ENCODE results near the gene TELO2.

DNA sequence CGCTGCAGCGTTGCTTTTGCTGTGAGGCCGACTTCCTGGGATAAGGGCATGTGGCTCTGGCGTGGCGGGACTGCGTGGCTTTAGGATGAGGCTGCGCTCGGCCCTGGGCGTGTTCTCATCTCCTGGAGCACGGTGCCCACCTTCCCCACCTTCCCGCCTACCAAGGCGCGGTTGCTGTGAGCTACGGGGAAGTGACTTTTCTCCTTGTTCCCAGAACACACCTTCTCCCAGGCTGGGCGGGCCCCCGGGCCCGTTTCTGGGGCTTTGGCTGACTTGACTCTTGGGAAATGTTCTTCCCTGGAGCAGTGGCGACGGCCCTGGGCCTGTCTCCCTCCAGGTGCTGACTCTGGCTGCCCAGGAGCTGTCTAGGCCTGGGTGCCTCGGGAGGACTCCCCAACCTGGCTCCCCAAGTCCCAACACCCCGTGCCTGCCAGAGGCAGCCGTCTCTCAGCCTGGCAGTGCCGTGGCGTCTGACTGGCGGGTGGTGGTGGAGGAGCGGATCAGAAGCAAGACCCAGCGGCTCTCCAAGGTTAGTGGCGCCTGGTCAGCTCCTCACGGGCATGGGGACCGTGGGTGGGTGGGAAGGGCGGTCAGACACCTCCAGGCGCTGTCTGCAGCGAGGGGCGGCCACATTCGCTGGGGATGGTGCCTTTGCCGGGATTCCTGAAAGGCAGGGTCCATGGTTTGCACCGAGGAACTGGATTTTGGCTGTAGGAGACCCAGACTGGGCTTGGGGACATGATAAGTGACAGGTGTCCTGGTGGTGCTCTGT, 12.1 kb downstream of the TELO2 start:
- TF ChIP-seq, protein P1, sequence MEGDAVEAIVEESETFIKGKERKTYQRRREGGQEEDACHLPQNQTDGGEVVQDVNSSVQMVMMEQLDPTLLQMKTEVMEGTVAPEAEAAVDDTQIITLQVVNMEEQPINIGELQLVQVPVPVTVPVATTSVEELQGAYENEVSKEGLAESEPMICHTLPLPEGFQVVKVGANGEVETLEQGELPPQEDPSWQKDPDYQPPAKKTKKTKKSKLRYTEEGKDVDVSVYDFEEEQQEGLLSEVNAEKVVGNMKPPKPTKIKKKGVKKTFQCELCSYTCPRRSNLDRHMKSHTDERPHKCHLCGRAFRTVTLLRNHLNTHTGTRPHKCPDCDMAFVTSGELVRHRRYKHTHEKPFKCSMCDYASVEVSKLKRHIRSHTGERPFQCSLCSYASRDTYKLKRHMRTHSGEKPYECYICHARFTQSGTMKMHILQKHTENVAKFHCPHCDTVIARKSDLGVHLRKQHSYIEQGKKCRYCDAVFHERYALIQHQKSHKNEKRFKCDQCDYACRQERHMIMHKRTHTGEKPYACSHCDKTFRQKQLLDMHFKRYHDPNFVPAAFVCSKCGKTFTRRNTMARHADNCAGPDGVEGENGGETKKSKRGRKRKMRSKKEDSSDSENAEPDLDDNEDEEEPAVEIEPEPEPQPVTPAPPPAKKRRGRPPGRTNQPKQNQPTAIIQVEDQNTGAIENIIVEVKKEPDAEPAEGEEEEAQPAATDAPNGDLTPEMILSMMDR (IDR thresholded peaks at IDR 0.05) = no peak
- TF ChIP-seq TCF7L2 (IDR thresholded peaks at IDR 0.05; ENCODE audit: low read depth, low read length) = no peak
